ENCODE data around the gene GALNT1. TPM values are rescaled to one million over a fixed set of nuclear protein-coding genes. Genes with fewer than 3 reads are reported as not detected.

GALNT1 gene
- polyA plus RNA-seq, 1 donor (not counting 4 experiments of a cell fraction or from before 2014, with no cell fraction given): 69.4 TPM

DNA sequence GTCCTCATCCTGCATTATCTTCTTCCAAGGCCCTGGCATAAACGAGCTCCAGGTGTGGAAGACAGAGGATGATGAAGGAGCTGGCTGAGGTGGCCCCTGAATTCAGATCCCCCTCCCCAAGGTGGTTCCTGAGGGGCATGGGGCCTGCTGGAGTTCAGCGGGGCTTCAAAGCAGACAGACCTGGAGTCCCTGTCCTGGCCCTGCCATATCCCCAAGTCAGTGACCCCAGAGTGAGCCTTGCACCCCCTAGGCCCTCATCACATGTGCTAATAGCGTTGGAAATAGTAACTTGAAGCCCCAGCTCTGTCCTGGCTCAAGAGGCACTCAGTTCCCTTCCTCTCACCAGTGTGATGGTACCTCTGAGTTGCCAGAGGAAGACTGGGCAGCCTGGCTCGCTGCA, 172.9 kb downstream of the GALNT1 start:
- TF ChIP-seq EZH2 (IDR thresholded peaks at IDR 0.05; ENCODE audit: low read length) (no peak), CTCF (optimal IDR thresholded peaks at IDR 0.05 in 1 of 3, IDR thresholded peaks at IDR 0.05 in 1 of 3, conservative IDR thresholded peaks at IDR 0.05 in 1 of 3; ENCODE audit: extremely low read depth in 1 of 3, insufficient read depth in 2 of 3, low read length in 3 of 3) (no peak)
- no peak overlapping the region for H3K27ac ChIP-seq (ENCODE audit: control insufficient read depth, insufficient read depth, low read length)
- no peaks in the 10 kb centered on the region for H3K79me2 ChIP-seq (ENCODE audit: control insufficient read depth, insufficient read depth, low read length)
- H2AFZ ChIP-seq (ENCODE audit: control insufficient read depth, low read length): no peak overlapping the region
- no peak overlapping the region for H3K4me3 ChIP-seq (ENCODE audit: control insufficient read depth in 2 of 3, extremely low read depth in 1 of 3, insufficient read depth in 2 of 3, low read depth in 1 of 3, low read length in 3 of 3)
- DNase-seq (ENCODE audit: low read depth, low spot score) (no peak), FAIRE-seq (no peak)
- H3K9ac ChIP-seq (ENCODE audit: control insufficient read depth, extremely low read depth, insufficient read depth, low read length): no peak overlapping the region
- no peak overlapping the region for H3K4me2 ChIP-seq (ENCODE audit: control insufficient read depth, extremely low read depth, insufficient read depth, low read depth, low read length)
- no peaks in the 10 kb centered on the region for H3K9me3 ChIP-seq (ENCODE audit: control insufficient read depth, low read depth, low read length)
- no peaks in the 10 kb centered on the region for H4K20me1 ChIP-seq (ENCODE audit: control insufficient read depth, extremely low read depth, insufficient read depth, low read length)
- no peaks in the 10 kb centered on the region for H3K9me1 ChIP-seq (ENCODE audit: control insufficient read depth, extremely low read depth, insufficient read depth, low read length)
- H3K36me3 ChIP-seq (ENCODE audit: control insufficient read depth in 2 of 2, extremely low read depth in 1 of 2, insufficient read depth in 2 of 2, low read length in 2 of 2): no peaks in the 10 kb centered on the region
- H3K27me3 ChIP-seq (ENCODE audit: control insufficient read depth, extremely low read depth, insufficient read depth, low read length): no peaks in the 10 kb centered on the region
- H3K4me1 ChIP-seq (ENCODE audit: control insufficient read depth, extremely low read depth, insufficient read depth, low read length): peaks cover 13% of the 10 kb centered on the region
- dilution Hi-C loops (cut with MboI; ENCODE audit: extremely low pct_ligation_motif_present, low sequenced_read_pairs): no loop called here

DNA sequence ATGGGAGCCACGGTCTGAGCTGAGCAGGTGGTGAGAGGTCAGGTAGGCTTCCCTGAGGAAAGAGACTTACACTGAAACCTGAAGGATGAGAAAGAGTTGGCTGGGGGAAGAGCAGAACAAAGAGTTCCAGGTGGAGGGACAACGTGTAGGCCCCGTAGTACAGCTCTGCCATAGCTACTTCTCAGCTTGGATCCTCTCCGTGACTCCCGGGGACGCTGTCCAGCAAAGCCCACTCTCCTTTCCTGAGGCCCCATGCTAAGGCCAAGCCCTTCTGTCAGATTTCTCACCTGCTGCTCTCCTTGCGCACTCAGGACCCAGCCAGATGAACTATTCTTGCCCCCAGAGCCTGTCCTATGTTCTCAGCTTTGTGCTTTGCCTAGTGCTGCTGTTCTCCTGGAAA, 173.8 kb downstream of the GALNT1 start:
- Histone ChIP-seq H3K4me2 (ENCODE audit: control insufficient read depth, extremely low read depth, insufficient read depth, low read depth, low read length) (no peak overlapping the region), H3K9me1 (ENCODE audit: control insufficient read depth, extremely low read depth, insufficient read depth, low read length) (no peaks in the 10 kb centered on the region), H3K36me3 (ENCODE audit: control insufficient read depth in 2 of 2, extremely low read depth in 1 of 2, insufficient read depth in 2 of 2, low read length in 2 of 2) (no peaks in the 10 kb centered on the region), H4K20me1 (ENCODE audit: control insufficient read depth, extremely low read depth, insufficient read depth, low read length) (no peaks in the 10 kb centered on the region), H3K9me3 (ENCODE audit: control insufficient read depth, low read depth, low read length) (no peaks in the 10 kb centered on the region), H3K4me1 (ENCODE audit: control insufficient read depth, extremely low read depth, insufficient read depth, low read length) (peaks cover 9% of the 10 kb centered on the region), H3K79me2 (ENCODE audit: control insufficient read depth, insufficient read depth, low read length) (no peaks in the 10 kb centered on the region), H3K27me3 (ENCODE audit: control insufficient read depth, extremely low read depth, insufficient read depth, low read length) (no peaks in the 10 kb centered on the region), H3K9ac (ENCODE audit: control insufficient read depth, extremely low read depth, insufficient read depth, low read length) (no peak overlapping the region), H3K27ac (ENCODE audit: control insufficient read depth, insufficient read depth, low read length) (no peak overlapping the region), H3K4me3 (ENCODE audit: control insufficient read depth in 2 of 3, extremely low read depth in 1 of 3, insufficient read depth in 2 of 3, low read depth in 1 of 3, low read length in 3 of 3) (no peak overlapping the region), H2AFZ (ENCODE audit: control insufficient read depth, low read length) (no peak overlapping the region)
- FAIRE-seq: no peak
- no peak for DNase-seq (ENCODE audit: low read depth, low spot score)
- dilution Hi-C loops (cut with MboI; ENCODE audit: extremely low pct_ligation_motif_present, low sequenced_read_pairs): no loop called here
- no peak for TF ChIP-seq CTCF (optimal IDR thresholded peaks at IDR 0.05 in 1 of 3, IDR thresholded peaks at IDR 0.05 in 1 of 3, conservative IDR thresholded peaks at IDR 0.05 in 1 of 3; ENCODE audit: extremely low read depth in 1 of 3, insufficient read depth in 2 of 3, low read length in 3 of 3)
- no peak for TF ChIP-seq EZH2 (IDR thresholded peaks at IDR 0.05; ENCODE audit: low read length)

Data from keratinocyte (primary cell).